ENCODE results near the gene KIDINS220. TPM values are rescaled to one million over a fixed set of nuclear protein-coding genes. Genes with fewer than 3 reads are reported as not detected.

Gene KIDINS220
- polyA plus RNA-seq, 2 of the 4 experiments (the other 2 are of a cell fraction), result 16.4 to 45.9 TPM

DNA sequence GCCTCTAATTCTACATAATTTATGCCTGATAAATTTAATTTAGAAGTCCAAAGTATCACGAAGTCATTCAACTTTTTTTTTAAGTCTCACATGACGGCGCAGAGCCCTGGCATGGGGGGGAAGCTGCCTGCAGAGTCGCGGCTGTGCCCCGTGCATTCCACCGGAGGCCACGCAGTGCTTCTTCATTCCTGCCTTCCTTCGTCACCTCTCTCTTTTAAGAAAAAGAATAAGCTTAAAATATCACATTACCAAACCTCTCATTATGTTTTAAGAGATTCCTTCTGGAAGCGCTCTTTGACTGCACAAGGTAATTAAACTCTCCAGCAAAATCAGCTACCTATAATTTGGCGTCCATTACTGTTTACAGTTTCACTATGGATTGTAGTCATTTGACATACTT is 20.3 kb upstream of the KIDINS220 start:
- POLR2A ChIA-PET, result no interaction called here
- TF ChIP-seq SMC3 (IDR thresholded peaks at IDR 0.05) (no peak), BHLHE40 (IDR thresholded peaks at IDR 0.05; ENCODE audit: low read depth, low read length) (no peak)
- TF ChIP-seq, protein P1, sequence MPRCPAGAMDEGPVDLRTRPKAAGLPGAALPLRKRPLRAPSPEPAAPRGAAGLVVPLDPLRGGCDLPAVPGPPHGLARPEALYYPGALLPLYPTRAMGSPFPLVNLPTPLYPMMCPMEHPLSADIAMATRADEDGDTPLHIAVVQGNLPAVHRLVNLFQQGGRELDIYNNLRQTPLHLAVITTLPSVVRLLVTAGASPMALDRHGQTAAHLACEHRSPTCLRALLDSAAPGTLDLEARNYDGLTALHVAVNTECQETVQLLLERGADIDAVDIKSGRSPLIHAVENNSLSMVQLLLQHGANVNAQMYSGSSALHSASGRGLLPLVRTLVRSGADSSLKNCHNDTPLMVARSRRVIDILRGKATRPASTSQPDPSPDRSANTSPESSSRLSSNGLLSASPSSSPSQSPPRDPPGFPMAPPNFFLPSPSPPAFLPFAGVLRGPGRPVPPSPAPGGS (IDR thresholded peaks at IDR 0.05), result no peak
- no peaks in the 10 kb centered on the region for H3K9me3 ChIP-seq
- H3K27ac ChIP-seq, result no peak overlapping the region
- FAIRE-seq (no peak), ATAC-seq (no peak), DNase-seq (ENCODE audit: low read depth in 1 of 2, low spot score in 1 of 2) (no peak)
- H3K4me2 ChIP-seq, result no peak overlapping the region
- 92% methylated on average over 11 of the region's 11 CpGs for WGBS (ENCODE audit: missing lambda C conversion rate)
- CTCF ChIA-PET, result interaction anchor here (1.2 to 1.4 kb wide), 2 partner anchors 16 to 45 kb away, joined by 4 read pairs; no protein-coding TSS in a partner anchor
- H3K4me3 ChIP-seq, result no peak overlapping the region
- no peaks in the 10 kb centered on the region for H3K4me1 ChIP-seq

DNA sequence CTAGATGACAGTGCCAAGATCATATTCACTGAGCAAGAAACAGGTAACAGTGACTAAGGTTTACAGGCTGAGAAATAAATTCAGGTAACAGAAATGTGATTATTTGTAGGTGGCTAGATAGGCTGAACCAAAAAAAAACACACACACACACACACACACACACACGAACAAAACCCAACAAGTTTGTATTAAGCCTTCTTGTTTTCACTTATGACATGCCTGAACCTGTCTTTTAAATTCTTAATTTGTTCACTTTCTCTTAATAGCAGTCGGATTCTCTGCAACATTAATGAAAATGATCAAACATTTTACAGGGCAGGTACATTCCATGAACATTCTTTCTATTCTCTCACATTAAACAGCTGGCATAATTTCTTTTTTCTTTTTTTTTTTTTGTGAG is 18.8 kb upstream of the KIDINS220 start:
- FAIRE-seq (no peak), ATAC-seq (no peak)
- WGBS (ENCODE audit: missing lambda C conversion rate), result 84% methylated on average over 2 of the region's 2 CpGs

DNA sequence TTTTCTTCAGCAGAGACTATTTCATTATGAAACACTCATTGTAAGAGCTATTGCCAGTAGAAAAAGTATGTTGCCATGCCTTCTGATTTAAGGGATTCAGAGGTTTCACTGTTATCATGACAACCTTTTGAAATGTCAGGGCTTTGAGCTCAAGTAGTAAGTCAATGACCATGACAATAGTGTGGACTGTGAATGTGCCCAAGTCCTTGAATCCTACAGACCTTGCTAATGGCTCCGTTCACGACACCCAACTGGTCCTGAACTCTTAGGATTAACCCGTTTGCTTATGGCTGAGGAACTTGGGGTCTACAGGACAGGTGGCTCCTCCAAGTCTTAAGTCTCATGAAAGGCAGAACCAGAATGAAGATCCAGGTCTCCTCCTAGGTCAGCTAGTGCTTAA is 17.6 kb upstream of the KIDINS220 start:
- no peak for DNase-seq (ENCODE audit: low read depth in 1 of 2, low spot score in 1 of 2)
- H3K4me1 ChIP-seq, result no peaks in the 10 kb centered on the region
- ChIA-PET POLR2A (no interaction called here), CTCF (interaction anchor here (1.2 to 1.7 kb wide), 2 partner anchors 9 to 14 kb away, joined by 5 to 9 read pairs; no protein-coding TSS in a partner anchor)
- FAIRE-seq, result peak; percentile 43
- no peaks in the 10 kb centered on the region for H3K9me3 ChIP-seq
- WGBS (ENCODE audit: missing lambda C conversion rate), result 88% methylated on average over 3 of the region's 3 CpGs
- TF ChIP-seq CBX8 (IDR thresholded peaks at IDR 0.05) (no peak), JUN (IDR thresholded peaks at IDR 0.05) (no peak), FOSL2 (IDR thresholded peaks at IDR 0.05) (no peak), FOSL2 (CRISPR knock-in tag; IDR thresholded peaks at IDR 0.05) (no peak)
- no peak overlapping the region for H3K4me3 ChIP-seq
- H3K4me2 ChIP-seq, result no peak overlapping the region
- no peak for ATAC-seq
- no peak overlapping the region for H3K27ac ChIP-seq

More for the DNA sequence above, 18.8 kb upstream of the KIDINS220 start:
- POLR2A ChIA-PET, result no interaction called here
- CTCF ChIA-PET, result interaction anchor here (0.6 kb wide), 2 partner anchors 121 to 253 kb away, joined by 3 to 4 read pairs; no protein-coding TSS in a partner anchor
- no peak for DNase-seq (ENCODE audit: low read depth in 1 of 2, low spot score in 1 of 2)
- no peaks in the 10 kb centered on the region for H3K4me1 ChIP-seq
- TF ChIP-seq RNF2 (IDR thresholded peaks at IDR 0.05; ENCODE audit: borderline replicate concordance, low read depth) (no peak), FOSL2 (IDR thresholded peaks at IDR 0.05) (no peak), FOSL2 (CRISPR knock-in tag; IDR thresholded peaks at IDR 0.05) (no peak), TFCP2L1 (CRISPR knock-in tag; IDR thresholded peaks at IDR 0.05) (no peak), HDAC2 (IDR thresholded peaks at IDR 0.05) (no peak)
- TF ChIP-seq, protein P2, sequence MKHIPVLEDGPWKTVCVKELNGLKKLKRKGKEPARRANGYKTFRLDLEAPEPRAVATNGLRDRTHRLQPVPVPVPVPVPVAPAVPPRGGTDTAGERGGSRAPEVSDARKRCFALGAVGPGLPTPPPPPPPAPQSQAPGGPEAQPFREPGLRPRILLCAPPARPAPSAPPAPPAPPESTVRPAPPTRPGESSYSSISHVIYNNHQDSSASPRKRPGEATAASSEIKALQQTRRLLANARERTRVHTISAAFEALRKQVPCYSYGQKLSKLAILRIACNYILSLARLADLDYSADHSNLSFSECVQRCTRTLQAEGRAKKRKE (CRISPR knock-in tag; IDR thresholded peaks at IDR 0.05; ENCODE audit: low read depth), result no peak
- TF ChIP-seq, protein P3, sequence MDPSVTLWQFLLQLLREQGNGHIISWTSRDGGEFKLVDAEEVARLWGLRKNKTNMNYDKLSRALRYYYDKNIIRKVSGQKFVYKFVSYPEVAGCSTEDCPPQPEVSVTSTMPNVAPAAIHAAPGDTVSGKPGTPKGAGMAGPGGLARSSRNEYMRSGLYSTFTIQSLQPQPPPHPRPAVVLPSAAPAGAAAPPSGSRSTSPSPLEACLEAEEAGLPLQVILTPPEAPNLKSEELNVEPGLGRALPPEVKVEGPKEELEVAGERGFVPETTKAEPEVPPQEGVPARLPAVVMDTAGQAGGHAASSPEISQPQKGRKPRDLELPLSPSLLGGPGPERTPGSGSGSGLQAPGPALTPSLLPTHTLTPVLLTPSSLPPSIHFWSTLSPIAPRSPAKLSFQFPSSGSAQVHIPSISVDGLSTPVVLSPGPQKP (IDR thresholded peaks at IDR 0.05; ENCODE audit: low read depth, low read length), result no peak
- H3K27ac ChIP-seq, result no peak overlapping the region
- H3K9me3 ChIP-seq, result no peaks in the 10 kb centered on the region
- no peak overlapping the region for H3K4me3 ChIP-seq
- no peak overlapping the region for H3K4me2 ChIP-seq

DNA sequence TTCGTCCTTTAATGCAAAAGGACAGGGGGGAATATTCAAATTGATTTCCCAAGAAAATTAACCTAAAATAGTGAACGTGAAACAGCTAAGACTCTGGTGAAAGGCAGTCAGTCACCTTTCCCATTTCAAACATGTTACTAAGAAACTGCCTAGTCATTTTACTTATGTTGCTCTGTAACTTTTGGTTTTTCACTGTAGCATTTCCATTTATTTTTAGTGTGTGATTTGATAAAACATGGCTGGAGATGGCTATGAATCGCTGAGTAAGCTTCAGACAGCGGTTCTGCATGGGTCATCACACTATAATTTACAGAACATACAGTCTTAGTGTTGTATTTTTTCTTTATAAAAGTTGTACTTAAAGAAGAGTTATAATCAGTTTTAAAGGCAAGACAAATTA is 16.0 kb upstream of the KIDINS220 start:
- no peak overlapping the region for H3K27ac ChIP-seq
- H3K4me3 ChIP-seq, result no peak overlapping the region
- H3K4me1 ChIP-seq, result no peaks in the 10 kb centered on the region
- ChIA-PET CTCF (no interaction called here), POLR2A (no interaction called here)
- WGBS (ENCODE audit: missing lambda C conversion rate), result 82% methylated on average over 4 of the region's 4 CpGs
- FAIRE-seq, result peak; percentile 28
- H3K9me3 ChIP-seq, result no peaks in the 10 kb centered on the region
- no peak overlapping the region for H3K4me2 ChIP-seq
- DNase-seq (ENCODE audit: low read depth in 1 of 2, low spot score in 1 of 2), result no peak
- ATAC-seq, result no peak
- TF ChIP-seq MAFK (IDR thresholded peaks at IDR 0.05; ENCODE audit: partially characterized antibody) (peak; percentile 49), EHF (CRISPR knock-in tag; IDR thresholded peaks at IDR 0.05) (no peak)
